PC-3 (cell line): Measurements from ENCODE around the gene SPRING1.

Experiments
- CTCF ChIP-seq: fragments of 300-600 bp; sonication (generic); conservative IDR thresholded peaks from 2 replicates; pipeline ENCODE4 v1.5.1; 2017; ENCODE audit warnings: antibody characterized with exemption, low read depth, mild to moderate bottlenecking, low read length
- EZH2 ChIP-seq: fragments of 300-600 bp; sonication (generic); IDR thresholded peaks from one replicate; pipeline ENCODE4 v1.6.1; 2017; ENCODE audit warnings: antibody characterized with exemption, mild to moderate bottlenecking, low read length; ENCODE audit not compliant: unreplicated experiment
- EZH2phosphoT487 ChIP-seq: fragments of 300-600 bp; sonication (generic); IDR thresholded peaks from 2 replicates; pipeline ENCODE4 v1.6.1; 2018; ENCODE audit warnings: mild to moderate bottlenecking, antibody characterized with exemption, low read length, borderline replicate concordance

GRCh38 chr12:116774020-116774419 lies 36.2 kb upstream of the SPRING1 start:
- TF ChIP-seq CTCF (no peak), EZH2 (no peak), EZH2phosphoT487 (no peak)
